ENCODE measurements around the gene ANKRD44.

The ANKRD44 gene

GRCh38 chr2:197102231-197102630 lies 208.3 kb downstream of the ANKRD44 start:
- DNase-seq, result no peak

GRCh38 chr2:197101519-197101918 lies 209.1 kb downstream of the ANKRD44 start:
- no peak for DNase-seq

GRCh38 chr2:197097578-197098366 lies 212.8 kb downstream of the ANKRD44 start:
- DNase-seq, result no peak

- no peak for DNase-seq
Measured at GRCh38 chr2:197096649-197097048, 213.9 kb downstream of the ANKRD44 start.

GRCh38 chr2:197092431-197092830 lies 218.1 kb downstream of the ANKRD44 start:
- no peak for DNase-seq

GRCh38 chr2:197090742-197091367 lies 219.7 kb downstream of the ANKRD44 start:
- no peak for DNase-seq

- DNase-seq, result no peak
Measured at GRCh38 chr2:197089655-197090054, 220.9 kb downstream of the ANKRD44 start.

GRCh38 chr2:197088694-197089093 lies 221.9 kb downstream of the ANKRD44 start:
- no peak for DNase-seq

GRCh38 chr2:197086500-197086899 lies 224.1 kb downstream of the ANKRD44 start:
- DNase-seq, result no peak

- no peak for DNase-seq
Measured at GRCh38 chr2:197085665-197086064, 224.9 kb downstream of the ANKRD44 start.

GRCh38 chr2:197081294-197081693 lies 229.3 kb downstream of the ANKRD44 start:
- no peak for DNase-seq

GRCh38 chr2:197080578-197081216 lies 229.9 kb downstream of the ANKRD44 start:
- DNase-seq, result no peak

- DNase-seq, result no peak
Measured at GRCh38 chr2:197079832-197080555, 230.6 kb downstream of the ANKRD44 start.

GRCh38 chr2:197079414-197079813 lies 231.2 kb downstream of the ANKRD44 start:
- DNase-seq, result no peak

GRCh38 chr2:197078535-197078934 lies 232.0 kb downstream of the ANKRD44 start:
- DNase-seq, result no peak

GRCh38 chr2:197077336-197077735 lies 233.2 kb downstream of the ANKRD44 start:
- no peak for DNase-seq

- no peak for DNase-seq
Measured at GRCh38 chr2:197076652-197077051, 233.9 kb downstream of the ANKRD44 start.

GRCh38 chr2:197075754-197076337 lies 234.7 kb downstream of the ANKRD44 start:
- DNase-seq, result no peak

GRCh38 chr2:197075281-197075680 lies 235.3 kb downstream of the ANKRD44 start:
- no peak for DNase-seq

GRCh38 chr2:197073701-197074433 lies 236.7 kb downstream of the ANKRD44 start:
- no peak for DNase-seq

- no peak for DNase-seq
Measured at GRCh38 chr2:197073270-197073669, 237.3 kb downstream of the ANKRD44 start.

GRCh38 chr2:197072533-197072932 lies 238.0 kb downstream of the ANKRD44 start:
- no peak for DNase-seq

All from central memory CD4-positive, alpha-beta T cell (primary cell).